ENCODE measurements around the gene TSPAN18.
A peak's percentile ranks its signal among the peaks of the same experiment; 100 is the strongest.

Gene TSPAN18

DNA sequence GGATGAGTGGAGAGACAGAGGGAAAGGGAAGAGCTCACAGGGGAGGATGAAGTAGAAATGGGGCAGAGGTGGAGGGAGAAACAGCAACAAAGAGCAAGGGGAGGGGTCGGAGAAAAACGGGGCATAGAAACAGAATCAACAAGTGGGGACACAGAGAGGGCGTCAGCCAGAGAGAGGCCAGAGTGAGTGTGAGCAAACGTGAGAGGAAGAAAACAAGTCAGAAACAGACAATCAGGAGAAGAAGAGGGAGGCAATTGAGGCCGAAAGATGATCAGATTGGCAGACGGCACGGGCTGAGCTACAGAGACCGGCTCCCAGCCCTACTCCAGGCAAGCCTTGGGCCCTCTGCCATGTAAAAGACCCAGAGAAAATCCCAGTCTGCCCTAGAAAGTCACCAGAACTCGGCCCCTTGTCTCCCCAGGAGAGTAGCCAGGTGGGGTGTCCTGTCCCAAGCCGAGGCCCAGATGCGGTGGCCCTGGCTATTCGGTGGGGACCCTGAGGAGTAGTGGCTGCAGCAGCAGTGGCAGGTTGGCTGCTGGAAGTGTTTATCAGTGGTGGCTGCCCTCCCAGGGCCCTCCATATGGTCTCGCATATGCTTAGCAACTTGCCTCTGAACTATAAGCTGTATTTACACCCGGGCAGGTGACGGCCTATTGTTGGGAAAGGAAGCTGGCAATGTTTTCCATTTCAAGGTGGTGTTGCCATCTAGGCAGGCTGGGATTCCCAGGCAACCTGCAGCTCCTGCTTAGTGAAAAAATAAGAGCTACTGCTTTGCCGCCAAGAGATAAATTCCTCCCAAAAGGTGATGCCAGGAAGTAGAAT is 14.8 kb upstream of the TSPAN18 start:
- DNase-seq: no peak

DNA sequence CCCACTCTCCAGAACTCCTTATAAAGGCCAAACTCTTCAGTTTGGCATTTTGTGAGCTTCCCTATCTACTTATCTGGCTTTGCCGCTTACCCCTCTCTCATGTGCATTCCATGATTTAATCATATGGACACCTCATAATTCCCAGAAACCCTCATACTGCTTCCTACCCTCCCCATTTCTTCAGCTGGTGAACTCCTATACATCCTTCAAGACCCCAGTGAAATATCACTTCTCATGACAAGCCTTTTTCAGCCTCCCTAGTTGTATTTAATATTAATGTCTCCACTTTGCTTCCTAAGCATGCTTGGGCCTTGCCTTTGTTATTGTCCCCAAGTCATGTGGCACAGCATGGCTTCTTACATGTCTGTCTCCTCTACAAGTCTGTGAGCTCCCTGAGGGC is 13.7 kb upstream of the TSPAN18 start:
- no peak for DNase-seq

DNA sequence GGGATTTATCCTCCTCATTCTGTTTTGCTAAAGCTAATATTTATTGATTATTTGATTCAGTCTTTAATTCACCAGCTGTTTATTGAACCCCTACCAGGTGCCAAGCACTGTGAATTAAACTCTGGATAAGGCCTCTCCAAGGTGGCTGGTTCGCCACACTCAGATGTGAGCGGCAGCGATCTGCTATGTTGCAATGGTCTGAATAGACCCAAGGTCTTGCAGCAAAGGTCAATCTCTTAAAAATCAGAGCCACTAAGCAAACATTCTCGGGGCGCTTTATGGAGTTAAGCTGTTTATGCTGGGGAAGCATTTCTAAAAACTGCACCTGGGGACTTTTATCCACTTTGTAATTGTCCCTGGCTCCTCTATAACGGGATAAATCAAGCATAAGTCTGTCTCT is 10.5 kb upstream of the TSPAN18 start:
- no peak for DNase-seq

DNA sequence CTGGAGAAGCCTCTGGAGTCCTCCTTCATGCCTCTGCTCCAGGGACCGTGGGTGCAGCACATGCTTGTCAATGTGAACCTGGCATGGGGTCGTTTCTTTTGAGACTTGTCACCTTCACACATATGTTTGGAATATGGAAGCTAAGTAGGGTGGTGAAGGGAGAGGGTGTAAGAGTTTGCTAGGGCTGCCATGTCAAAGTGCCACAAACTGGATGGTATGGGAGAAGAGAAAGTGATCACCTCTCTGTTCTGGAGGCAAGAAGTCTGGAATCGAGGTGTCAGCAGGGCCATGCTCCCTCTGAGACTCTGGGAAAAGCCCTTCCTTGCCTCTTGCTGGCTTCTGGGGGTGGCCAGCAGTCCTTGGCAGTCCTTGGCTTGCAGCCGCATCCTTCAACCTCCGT is 8.7 kb upstream of the TSPAN18 start:
- no peak for DNase-seq

DNA sequence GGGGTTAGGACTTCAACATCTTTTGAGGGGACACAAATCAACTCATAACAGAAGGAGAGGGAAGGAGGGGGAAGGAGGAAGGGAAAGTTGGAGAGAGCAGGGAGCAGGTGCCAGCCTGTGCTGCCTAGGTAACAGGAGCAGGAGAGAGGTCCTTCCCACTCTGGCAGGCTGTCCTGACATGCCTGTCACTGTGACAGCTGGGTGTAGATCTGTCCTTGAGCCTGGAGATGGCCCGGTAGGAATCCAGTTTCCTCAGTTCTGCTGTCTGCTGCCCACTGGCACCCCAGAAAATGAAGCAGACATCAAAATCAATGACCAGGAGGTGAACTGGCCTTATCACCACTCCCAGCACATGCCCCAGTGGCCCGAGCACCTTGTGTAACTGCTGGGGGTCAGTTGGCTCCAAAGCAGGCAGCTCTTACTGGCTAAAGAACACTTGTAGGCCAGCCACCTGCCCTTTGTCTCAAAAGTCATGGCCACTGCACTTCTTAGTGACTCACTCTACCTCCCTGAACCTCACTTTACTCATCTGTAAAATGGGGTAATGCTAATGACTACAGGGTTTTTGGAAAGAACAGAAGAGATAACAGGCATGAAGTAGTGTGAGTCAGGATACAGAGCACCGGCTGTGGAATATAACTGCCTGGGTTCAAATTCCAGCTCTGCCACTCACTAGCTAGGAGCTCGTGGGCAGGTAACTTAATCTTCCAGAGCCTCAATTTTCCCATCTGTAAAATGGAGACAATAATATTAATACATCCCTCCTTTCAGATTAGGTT is 8.0 kb upstream of the TSPAN18 start:
- DNase-seq: no peak

DNA sequence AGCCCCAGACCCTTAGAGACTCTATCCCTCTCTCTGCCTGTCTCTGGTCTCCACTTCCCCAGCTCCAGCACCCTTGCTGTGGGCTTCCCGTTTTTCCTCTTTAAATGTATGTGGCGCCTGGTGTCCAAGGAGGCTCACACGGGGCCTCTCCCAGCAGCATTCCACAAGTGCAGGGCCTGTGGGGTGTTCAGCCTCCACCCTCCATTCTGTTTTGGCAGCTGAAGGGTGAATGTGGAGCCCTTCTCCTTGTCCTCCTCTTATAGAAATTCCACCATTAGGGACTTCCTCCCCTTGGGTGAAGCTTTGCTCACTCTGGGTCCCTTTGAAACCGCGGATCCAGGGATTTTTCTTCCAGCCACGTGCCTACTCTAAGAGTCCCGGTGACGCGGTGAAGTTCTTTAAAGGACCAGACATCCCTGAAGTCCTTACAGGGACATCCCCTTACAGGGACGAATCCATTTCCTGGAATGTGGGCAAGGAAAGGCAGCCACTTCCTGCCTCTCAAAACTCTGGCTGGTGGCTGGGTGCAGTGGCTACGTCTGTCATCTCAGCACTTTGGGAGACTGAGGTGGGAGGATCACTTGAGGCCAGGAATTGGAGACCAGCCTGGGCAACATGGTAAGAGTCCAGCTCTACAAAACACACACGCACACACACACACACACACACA is 1.6 kb upstream of the TSPAN18 start:
- no peak for DNase-seq

DNA sequence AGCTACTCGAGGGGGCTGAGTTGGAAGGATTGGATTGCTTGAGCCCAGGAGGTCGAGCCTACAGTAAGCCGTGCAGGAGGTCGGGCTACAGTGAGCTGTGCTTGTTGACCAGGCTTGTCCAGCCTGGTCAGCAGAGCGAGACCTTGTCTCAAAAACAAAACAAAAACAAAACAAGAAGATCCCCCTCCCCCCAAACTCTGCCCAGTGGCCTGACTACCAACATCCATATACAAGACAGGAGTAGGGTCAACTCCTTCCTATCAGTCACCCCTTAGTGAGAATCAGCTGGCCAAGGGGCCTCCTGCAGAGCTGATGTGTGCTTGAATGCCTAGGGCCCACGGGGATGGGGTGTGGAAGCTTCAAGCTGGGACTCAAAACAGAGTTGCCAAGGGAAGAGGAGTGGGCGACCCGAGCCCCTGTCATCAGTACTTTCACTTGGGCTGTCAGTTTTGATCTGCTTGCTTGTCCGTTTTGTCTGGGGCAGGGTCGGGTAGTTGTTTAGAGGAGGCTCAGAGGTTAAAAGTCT is 942 bp upstream of the TSPAN18 start:
- DNase-seq: no peak

DNA sequence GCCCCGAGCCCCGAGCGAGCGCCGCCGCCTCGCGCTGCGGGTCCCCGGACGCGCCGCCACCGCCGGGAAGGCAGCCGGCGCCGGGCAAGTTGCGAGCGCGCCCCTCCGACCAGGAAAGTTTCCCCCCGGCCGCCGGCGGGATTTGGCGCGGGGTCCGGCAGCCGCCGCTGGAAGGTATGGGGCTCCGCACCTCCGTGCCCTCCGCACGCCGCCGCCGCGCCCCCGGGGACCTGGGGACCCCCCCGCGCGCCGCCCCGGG is 281 bp downstream of the TSPAN18 start:
- no peak for DNase-seq

DNA sequence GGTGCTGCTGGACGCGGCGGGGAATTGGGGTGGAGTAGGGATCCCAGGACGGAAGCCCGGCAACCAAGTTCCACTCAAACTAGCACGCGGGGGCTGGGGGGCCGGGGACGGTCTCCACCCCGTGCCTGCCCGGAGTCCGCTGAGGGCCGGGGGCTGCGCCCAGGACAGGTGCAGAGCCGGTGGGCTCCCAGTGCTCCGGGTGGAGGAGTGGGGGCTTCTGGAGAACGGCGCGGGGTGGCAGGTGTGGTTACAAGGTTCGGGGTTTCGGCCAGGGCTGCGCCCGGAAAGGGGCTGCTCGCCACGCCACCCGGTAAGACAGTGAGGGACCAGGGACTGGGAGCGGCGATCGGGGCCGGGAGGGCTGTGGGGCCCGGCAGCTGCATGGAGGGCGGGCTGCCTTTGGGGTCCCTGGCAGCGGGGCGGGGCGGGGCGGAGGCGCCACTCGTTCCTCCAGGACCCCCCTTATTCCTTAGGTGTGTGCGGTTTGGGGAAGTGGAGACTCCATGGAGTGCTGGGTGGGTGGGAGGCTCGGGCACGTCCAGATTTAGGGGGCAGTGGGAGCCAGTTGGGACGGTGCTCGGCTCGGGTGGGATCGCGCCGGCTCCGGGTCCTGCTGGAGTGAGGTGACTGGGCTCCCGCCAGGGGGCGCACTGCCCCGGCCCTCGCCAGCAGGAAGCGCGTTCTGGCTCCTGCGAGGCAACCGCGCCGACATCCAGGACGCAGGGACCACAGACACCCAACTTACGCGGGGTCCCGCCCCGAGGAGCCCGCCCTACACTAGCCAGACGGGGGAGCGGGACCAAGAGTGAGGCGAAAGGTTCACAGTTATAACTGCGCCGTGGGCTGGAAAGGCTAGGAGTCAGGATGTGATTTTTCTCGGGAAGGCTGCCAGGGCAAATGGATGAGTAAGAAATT is 868 bp downstream of the TSPAN18 start:
- DNase-seq: peak; percentile 45

DNA sequence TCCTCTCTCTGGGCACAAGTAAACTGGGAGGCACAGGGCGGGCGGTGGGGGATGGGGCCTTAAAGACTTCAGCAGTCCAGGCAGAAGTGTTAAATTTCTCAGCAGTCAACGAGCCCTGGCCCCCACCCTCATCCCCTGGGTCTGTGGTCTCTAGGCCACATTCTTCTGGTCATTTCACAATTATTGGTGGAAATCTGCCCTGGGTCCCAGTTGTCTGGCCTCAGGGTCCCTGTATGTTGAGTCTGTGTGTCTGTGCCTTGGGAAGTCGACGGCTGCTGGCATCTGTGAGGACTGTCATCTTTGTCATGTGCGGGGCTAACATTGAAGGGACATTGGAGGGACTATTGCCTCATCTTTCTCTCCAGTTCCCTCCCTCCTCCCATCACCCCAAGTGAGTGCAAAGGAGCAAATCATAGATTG is 1.7 kb downstream of the TSPAN18 start:
- no peak for DNase-seq

DNA sequence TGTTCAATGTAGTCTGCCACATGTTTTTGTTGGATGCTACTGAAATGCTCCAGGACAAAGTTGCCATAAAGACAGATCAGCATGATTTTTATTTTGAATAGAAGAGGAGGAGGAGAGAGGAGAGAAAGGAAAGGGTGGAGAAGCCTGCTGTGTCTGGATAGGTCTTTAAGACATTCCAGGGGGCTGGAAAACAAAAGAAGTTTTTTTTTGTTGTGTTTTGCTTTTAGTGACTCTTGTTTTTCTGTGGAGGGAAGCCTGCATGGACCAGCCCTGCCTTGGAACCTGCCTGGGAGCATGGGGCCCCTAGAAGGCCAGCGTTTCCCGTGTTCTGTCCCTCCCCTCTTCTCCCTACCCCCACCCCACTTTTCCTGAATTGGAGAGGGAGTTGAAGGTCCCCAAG is 2.3 kb downstream of the TSPAN18 start:
- no peak for DNase-seq

DNA sequence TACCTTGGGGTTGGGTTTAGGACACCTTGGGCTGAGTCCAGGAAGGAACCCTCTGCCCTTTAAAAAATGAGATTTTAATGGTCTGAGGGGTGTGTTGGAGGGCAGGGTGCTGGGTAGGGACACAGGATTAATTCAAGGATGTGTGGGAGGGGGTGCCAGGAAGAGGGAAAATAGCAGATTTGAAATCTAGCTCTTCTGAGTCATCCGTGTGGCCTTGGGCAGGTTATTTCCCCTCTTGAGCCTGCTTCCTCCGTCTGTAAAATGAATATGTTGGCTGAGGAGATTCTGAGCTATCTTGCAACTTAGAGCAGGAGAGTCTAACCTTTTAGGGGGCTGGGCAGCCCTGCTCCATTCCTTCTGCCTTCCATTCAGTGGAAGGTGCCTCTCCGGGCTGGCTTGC is 3.0 kb downstream of the TSPAN18 start:
- DNase-seq: no peak

DNA sequence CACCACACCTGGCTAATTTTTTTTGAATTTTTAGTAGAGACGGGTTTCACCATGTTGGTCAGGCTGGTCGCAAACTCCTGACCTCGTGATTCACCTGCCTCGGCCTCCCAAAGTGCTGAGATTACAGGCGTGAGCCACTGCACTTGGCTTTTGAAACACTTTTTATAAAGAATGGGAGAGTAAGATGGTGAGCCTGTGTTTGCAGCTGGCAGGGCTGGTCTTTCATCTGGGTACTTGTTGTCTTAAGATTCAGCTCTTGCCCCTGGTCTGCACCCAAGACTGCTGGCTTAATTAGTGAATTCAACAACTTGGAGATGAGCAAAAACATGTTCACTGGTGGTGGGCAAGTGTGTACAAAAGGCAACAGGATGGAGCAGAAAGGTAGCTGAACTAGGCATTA is 4.0 kb downstream of the TSPAN18 start:
- DNase-seq: no peak

DNA sequence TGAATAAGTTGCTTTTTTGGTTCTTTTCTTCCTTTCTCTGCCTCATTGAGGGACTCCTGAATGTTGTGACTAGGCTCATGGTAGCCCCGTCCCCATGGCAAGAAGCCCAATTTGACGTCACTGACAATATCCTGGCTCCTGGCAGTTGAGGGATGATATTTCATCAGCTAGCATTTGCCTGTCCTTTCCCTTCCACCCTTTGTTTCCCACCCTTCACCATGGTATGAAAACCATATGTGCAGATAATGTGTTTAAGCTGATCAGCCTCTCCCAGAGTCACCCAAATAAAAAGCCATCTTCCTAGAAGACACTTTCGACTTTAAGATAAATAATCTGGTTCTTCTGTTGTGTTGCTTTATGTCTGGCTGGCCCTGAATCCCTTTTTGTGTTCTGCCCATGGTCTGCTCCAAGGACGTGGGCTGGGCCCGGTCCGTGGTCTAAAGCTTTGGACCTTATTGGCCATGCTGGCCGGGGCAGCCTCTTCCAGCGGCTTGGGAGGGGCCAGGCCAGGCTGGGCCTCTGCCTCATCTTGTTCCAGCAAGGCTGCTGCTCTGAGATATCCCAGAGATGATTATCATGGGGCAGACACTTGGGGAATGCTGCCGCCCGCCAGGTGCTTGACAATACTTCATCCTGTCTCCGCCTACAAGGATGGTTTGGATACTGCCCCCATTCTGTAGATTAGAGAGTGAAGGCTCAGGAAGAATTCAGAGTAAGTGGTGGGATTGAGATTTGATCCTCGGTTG is 5.1 kb downstream of the TSPAN18 start:
- DNase-seq: no peak

DNA sequence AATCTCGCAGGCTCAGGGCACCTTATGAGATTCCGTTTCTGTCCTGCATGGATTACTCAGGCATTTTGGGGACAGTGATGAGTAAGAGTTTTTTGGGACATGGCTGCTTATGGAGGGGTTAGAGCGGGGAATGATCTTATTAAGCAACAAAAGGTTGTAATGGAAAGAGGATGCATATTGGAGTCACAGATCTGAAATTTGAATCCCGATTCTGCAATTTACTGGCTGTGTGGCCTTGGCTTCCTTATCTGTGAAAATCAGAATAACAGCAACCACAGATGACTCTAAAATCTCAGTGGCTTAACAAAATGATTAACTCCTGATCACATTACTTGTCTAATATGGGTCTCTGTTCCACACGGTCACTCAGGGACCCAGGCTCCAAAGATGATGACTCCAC is 5.8 kb downstream of the TSPAN18 start:
- DNase-seq: no peak

DNA sequence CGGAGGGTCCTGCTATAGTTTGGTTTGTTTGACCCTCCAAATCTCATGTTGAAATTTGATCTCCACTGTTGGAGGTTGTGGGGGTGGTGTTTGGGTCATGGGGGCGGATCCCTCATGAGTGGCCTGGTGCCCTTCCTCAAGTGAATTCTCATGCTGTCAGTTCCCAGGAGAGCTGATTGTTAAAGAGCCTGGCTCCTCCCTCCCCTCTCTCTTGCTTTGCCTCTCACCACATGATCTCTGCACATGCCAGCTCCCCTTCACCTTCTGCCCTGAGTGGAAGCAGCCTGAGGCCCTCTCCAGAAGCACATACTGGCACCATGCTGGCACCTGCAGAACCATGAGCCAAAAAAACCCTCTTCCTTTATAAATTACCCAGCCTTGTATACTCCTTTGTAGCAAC is 7.1 kb downstream of the TSPAN18 start:
- no peak for DNase-seq

DNA sequence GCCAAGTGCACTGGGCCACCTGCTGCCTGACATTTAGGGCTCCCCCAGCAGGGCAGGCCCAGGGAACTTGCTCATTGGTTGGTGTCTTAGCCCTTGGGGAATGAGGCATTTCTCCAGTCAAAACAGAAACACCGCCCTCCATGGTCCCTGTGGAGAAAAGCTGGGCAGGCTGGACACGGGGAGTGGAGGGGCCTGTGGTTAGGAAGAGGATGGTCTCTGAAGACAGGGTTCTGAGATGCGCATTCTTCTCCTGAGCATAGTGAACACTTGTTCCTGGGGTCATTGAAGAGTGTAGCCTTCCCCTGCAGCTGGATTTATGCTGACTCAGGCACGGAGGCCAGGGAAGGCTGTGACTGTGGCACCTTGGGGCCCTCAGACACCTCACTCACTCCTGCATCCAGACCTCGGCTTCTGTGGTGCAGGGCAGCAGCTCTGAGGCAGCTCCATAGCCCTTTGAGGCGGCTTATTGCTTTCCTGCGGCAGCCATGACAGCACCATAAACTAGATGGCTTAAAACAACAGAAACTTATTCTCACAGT is 8.2 kb downstream of the TSPAN18 start:
- DNase-seq: no peak

DNA sequence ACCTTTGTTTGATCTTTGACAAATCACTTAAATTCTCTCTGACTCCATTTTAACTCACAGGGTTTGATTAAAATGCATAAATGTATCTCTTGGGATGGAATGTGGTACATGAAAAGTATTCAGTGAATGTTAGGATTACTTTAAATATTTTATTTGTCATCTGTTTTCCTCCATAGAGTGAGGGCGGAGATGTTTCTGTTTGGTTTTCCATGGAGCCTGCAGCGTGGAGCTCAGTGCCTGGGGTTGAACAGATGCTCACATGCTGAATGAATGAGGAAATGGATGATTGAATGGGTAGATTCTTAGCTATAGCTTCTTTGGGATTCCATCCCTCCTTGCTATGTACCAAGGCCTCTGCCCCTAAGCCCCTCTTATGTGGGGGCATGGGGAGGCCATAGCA is 10.0 kb downstream of the TSPAN18 start:
- no peak for DNase-seq

DNA sequence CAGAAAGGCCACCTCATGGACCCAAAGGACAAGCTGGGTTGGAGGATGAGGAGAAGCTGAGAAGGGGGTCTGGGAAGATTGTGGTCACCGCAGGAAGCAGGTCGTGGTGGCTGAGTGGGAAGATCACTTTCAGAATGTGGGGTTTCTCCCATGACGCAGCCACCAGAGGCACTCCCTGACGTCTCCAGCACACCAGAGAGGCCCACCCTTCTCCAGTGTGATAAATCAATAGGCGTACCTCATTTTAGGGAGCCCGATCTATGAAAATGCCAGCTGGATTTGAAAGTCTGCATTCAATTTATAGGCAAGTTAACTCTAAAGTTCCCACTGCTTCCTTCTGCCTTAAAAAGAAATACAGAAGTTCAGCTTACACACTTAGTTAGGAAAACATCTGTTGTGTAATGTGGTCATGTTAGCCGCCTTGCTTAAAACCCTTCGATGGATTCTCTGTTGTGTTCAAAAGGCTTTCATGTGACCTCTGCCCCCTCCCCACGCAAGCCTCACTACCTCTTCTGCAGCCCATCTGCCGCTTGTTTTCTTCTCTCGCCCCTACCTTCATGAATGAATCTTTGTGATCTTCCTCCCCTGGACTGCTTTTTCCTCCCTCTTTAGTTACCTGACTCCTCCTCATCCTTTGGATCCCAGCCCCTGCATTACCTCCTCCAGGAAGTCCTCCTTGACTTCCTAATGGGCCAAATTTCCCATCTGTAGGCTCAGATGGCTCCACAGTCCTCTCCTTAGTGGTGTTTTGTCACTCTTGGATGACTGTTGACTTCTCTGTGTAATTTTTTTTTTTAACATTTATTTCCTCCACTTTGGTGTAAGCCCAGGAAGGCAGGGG is 10.7 kb downstream of the TSPAN18 start:
- no peak for DNase-seq

DNA sequence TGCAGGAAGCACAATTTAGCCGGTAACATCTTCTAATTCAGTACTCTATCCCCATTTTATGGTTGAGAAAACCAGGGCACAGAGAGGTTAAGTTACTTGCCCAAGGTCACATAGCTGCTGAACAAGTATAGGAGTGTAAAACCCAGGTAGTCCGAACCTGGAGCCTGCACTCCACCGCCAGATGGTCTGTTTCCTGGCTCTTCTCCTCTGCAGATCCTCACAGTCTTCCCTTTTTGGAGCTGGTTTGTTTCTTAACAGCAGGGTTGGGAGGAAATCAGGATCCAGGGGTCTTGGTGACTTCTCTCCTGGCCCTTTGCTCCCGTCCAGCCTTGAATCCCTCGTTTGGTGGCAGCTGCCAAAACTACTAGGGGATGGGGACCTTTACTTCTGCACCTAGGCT is 12.0 kb downstream of the TSPAN18 start:
- no peak for DNase-seq

DNA sequence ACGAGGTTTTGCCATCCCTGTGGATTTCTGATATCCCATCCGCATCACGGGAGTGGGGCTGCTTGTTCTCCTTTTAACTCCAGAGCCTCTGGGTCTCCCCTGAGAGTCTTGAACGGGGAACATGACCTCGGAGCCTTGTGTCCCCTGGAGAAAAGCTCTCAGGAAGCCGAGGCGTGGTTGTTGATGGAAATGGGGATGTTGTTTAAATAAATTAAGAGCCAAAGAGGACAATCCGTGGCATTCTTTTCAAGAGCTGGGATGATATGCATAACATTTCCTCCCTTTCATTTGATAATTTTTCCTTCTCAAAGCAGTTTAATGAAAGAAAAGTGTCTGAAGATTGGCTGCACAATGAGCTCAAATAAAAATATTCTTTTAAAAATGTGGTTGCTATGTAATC is 14.2 kb downstream of the TSPAN18 start:
- DNase-seq: no peak

Data from NK-92 treated with Interleukin-12 subunit alpha and Interleukin-12 subunit beta, amount 100 ng/mL, for 24 hours (cell line).